Measurements from ENCODE around the gene PALLD.

- TF ChIP-seq ZNF624 (tag by site-specific recombination; IDR thresholded peaks at IDR 0.05) (no peak), ZNF830 (tag by site-specific recombination; IDR thresholded peaks at IDR 0.05; ENCODE audit: low read depth) (no peak), ZIC2 (tag by site-specific recombination; IDR thresholded peaks at IDR 0.05) (no peak), ZBTB21 (tag by site-specific recombination; IDR thresholded peaks at IDR 0.05) (no peak), ZNF404 (tag by site-specific recombination; IDR thresholded peaks at IDR 0.05) (no peak)
- TF ChIP-seq, protein P1, sequence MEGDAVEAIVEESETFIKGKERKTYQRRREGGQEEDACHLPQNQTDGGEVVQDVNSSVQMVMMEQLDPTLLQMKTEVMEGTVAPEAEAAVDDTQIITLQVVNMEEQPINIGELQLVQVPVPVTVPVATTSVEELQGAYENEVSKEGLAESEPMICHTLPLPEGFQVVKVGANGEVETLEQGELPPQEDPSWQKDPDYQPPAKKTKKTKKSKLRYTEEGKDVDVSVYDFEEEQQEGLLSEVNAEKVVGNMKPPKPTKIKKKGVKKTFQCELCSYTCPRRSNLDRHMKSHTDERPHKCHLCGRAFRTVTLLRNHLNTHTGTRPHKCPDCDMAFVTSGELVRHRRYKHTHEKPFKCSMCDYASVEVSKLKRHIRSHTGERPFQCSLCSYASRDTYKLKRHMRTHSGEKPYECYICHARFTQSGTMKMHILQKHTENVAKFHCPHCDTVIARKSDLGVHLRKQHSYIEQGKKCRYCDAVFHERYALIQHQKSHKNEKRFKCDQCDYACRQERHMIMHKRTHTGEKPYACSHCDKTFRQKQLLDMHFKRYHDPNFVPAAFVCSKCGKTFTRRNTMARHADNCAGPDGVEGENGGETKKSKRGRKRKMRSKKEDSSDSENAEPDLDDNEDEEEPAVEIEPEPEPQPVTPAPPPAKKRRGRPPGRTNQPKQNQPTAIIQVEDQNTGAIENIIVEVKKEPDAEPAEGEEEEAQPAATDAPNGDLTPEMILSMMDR (tag by site-specific recombination; IDR thresholded peaks at IDR 0.05) = no peak
Measured at GRCh38 chr4:168863719-168864647, 367.1 kb downstream of the PALLD start.

All from HEK293 (cell line).